Fibroblast of villous mesenchyme (primary cell): ENCODE data around the gene CEACAM16. TPM values are rescaled to one million over a fixed set of nuclear protein-coding genes. Genes with fewer than 3 reads are reported as not detected.

ENCODE experiments used
- DNase-seq: peaks from one replicate; pipeline ENCODE4 v3.0.0-alpha.2; 2010; ENCODE audit warnings: low read depth
- H3K4me3 ChIP-seq: 2 replicates; pipeline ENCODE4 v1.5.1; 2011; ENCODE audit warnings: low read depth, mild to moderate bottlenecking, low read length
- CTCF ChIP-seq: IDR thresholded peaks from 2 replicates; pipeline ENCODE4 v1.5.1; 2012; ENCODE audit warnings: low read depth, mild to moderate bottlenecking, low read length; ENCODE audit not compliant: insufficient read depth
- total RNA-seq: library from RNA; depleted of rRNA; stranded (reverse); fragments of >200 nt; gene quantifications from 2 replicates; pipeline ENCODE4 v1.2.3, GENCODE V29; 2012

CEACAM16 gene
- total RNA-seq, 1 donor = under 0.01 TPM

GRCh38 chr19:44723952-44724319 lies 25.0 kb downstream of the CEACAM16 start:
- TF ChIP-seq CTCF = peak; percentile 96
- peak; percentile 83 for DNase-seq
- H3K4me3 ChIP-seq = no peak overlapping the region

DNA sequence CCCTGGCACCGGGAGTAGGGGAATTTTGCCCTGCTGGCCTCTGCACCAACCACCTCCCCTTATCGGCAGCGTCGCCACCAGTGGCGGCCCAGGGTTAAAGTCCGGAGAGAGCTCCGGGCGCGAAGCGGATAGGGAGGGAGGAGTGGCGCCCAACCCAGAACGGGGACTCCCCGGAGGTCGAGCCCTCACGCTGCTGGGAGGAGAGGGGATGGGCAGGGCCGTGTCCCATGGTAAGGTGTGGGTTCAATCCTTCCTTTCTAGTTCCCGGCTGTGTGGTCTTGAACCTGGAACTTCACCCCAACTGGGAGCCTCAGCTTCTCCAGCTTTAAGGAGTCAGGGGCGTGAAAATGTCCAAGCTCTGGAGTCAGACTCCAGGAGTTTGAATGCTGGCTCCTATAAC lies 26.3 kb downstream of the CEACAM16 start:
- no peak for TF ChIP-seq CTCF

GRCh38 chr19:44725684-44726083 lies 26.7 kb downstream of the CEACAM16 start:
- H3K4me3 ChIP-seq = no peak overlapping the region
- DNase-seq = no peak
- TF ChIP-seq CTCF = no peak

More for the DNA sequence above, 26.3 kb downstream of the CEACAM16 start:
- no peak for DNase-seq
- H3K4me3 ChIP-seq = no peak overlapping the region

DNA sequence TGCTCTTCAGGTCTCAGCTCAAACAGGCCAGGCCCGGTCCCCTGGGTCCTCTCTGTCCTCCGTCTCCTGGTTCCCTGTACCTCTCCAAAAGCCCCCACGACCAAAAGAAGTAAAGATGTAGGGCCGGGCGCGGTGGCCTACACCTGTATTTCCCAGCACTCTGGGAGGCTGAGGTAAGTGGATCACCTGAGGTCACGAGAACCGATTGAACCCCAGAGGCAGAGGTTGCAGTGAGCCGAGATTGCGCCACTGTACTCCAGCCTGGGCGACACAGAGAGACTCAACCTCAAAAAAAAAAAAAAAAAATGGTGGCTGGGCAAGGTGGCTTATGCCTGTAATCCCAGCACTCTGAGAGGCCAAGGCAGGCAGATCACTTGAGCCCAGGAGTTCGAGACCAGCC lies 27.5 kb downstream of the CEACAM16 start:
- TF ChIP-seq CTCF = no peak
- H3K4me3 ChIP-seq = no peak overlapping the region
- no peak for DNase-seq

DNA sequence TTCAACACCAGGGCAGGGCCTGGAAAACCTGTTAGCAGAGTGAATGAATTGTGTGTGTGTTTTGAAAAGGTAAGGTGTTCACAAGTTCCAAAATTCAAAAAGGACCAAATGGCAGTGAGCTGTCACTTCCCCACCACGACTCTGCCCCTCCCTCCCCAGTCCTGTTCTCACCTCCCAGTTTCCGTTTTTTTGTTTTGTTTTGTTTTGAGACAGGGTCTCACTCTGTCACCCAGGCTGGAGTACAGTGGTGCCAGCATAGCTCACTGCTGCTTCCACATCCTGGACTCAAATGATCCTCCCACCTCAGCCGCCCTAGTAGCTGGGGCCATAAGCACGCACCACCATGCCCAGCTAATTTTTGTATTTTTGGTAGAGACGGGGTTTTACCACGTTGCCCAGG lies 29.2 kb downstream of the CEACAM16 start:
- no peak overlapping the region for H3K4me3 ChIP-seq
- no peak for TF ChIP-seq CTCF
- DNase-seq = no peak

GRCh38 chr19:44729516-44730033 lies 30.6 kb downstream of the CEACAM16 start:
- no peak overlapping the region for H3K4me3 ChIP-seq
- no peak for DNase-seq
- TF ChIP-seq CTCF = no peak

GRCh38 chr19:44731081-44731480 lies 32.1 kb downstream of the CEACAM16 start:
- TF ChIP-seq CTCF = no peak
- no peak overlapping the region for H3K4me3 ChIP-seq
- DNase-seq = no peak
